ENCODE data around the gene ELFN1. TPM values are rescaled to one million over a fixed set of nuclear protein-coding genes. Genes with fewer than 3 reads are reported as not detected.

The ELFN1 gene
- total and polyA plus RNA-seq, 5 donors from 2014 or later: not detected

DNA sequence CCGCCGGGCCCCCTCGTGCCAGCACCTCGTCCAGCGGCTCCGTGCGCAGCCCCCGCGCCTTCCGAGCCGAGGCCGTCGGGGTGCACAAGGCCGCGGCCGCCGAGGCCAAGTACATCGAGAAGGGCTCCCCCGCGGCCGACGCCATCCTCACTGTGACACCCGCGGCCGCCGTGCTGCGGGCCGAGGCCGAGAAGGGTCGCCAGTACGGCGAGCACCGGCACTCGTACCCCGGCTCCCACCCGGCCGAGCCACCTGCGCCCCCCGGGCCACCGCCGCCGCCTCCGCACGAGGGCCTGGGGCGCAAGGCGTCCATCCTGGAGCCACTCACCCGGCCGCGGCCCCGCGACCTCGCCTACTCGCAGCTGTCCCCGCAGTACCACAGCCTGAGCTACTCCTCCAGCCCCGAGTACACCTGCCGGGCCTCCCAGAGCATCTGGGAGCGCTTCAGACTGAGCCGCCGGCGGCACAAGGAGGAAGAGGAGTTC is 76.5 kb downstream of the ELFN1 start:
- Mint-ChIP-seq H3K27ac (no peak overlapping the region), H3K9me3 (no peaks in the 10 kb centered on the region)

DNA sequence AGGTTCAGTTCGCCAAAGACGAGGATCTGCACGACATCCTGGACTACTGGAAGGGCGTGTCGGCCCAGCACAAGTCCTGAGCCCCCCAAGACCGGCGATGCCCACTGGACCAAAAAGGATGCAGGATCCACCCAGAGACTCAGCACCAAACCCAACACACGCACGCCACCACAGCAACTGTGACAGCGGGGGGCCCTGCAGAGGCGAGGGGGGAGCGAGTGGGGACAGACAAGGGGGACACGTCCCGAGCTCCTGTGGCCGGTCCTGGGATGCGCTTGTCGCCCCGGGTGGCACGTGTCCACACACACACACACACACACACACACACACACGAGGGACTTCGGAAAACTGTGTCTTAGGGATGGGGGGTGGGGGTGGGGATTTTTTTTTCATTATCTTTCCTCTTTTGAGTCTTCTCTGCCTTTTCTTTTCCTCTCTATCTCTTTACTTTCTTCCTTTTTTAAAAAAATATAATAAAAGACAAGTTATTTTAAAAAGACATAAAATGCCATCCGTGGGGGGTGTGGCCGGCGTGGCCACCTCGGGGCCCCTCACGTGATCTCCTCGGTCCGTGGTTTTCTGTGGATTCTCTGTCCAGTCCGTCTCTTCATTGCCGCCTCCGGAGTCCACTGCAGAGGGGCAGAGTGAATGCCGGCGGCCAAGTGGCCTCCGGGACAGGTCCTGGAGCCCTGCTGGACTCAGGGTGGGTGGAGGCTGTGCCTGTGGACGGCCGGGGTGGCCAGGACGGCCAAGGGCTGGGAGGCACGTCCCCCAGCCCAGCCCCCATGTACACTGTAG is 77.1 kb downstream of the ELFN1 start:
- H3K27me3 Mint-ChIP-seq: peaks cover 4% of the 10 kb centered on the region
- Histone ChIP-seq H3K27me3 (ENCODE audit: control insufficient read depth, insufficient read depth, low read length) (no peaks in the 10 kb centered on the region), H3K36me3 (ENCODE audit: control insufficient read depth, insufficient read depth, low read length) (no peaks in the 10 kb centered on the region), H3K27ac (ENCODE audit: insufficient read depth, low read length, poor library complexity, severe bottlenecking) (no peak overlapping the region), H3K4me1 (ENCODE audit: control insufficient read depth, insufficient read depth, low read length, poor library complexity, severe bottlenecking) (peaks cover 11% of the 10 kb centered on the region), H3K4me3 (ENCODE audit: low read depth, low read length) (no peak overlapping the region), H3K9me3 (ENCODE audit: control insufficient read depth in 2 of 2, low read length in 2 of 2) (no peaks in the 10 kb centered on the region)
- ATAC-seq (ENCODE audit: low read depth in 2 of 2) (no peak), DNase-seq (no peak)
- no peak overlapping the region for H3K27ac Mint-ChIP-seq
- peaks cover 0 to 7% (median 1%) of the 10 kb centered on the region in 4 donors for H3K4me1 Mint-ChIP-seq
- H3K4me3 Mint-ChIP-seq: no peak overlapping the region
- no peaks in the 10 kb centered on the region for H3K36me3 Mint-ChIP-seq
- no peaks in the 10 kb centered on the region for H3K9me3 Mint-ChIP-seq

More for the DNA sequence above, 76.5 kb downstream of the ELFN1 start:
- H3K36me3 Mint-ChIP-seq: no peaks in the 10 kb centered on the region
- ATAC-seq (ENCODE audit: low read depth in 2 of 2) (no peak), DNase-seq (no peak)
- Histone ChIP-seq H3K4me3 (ENCODE audit: low read depth, low read length) (no peak overlapping the region), H3K4me1 (ENCODE audit: control insufficient read depth, insufficient read depth, low read length, poor library complexity, severe bottlenecking) (peaks cover 17% of the 10 kb centered on the region), H3K27ac (ENCODE audit: insufficient read depth, low read length, poor library complexity, severe bottlenecking) (no peak overlapping the region), H3K9me3 (ENCODE audit: control insufficient read depth in 2 of 2, low read length in 2 of 2) (no peaks in the 10 kb centered on the region), H3K27me3 (ENCODE audit: control insufficient read depth, insufficient read depth, low read length) (no peaks in the 10 kb centered on the region), H3K36me3 (ENCODE audit: control insufficient read depth, insufficient read depth, low read length) (no peaks in the 10 kb centered on the region)
- H3K4me1 Mint-ChIP-seq: peaks cover 0 to 13% (median 1%) of the 10 kb centered on the region in 4 donors
- no peak overlapping the region for H3K4me3 Mint-ChIP-seq
- H3K27me3 Mint-ChIP-seq: peaks cover 4% of the 10 kb centered on the region

DNA sequence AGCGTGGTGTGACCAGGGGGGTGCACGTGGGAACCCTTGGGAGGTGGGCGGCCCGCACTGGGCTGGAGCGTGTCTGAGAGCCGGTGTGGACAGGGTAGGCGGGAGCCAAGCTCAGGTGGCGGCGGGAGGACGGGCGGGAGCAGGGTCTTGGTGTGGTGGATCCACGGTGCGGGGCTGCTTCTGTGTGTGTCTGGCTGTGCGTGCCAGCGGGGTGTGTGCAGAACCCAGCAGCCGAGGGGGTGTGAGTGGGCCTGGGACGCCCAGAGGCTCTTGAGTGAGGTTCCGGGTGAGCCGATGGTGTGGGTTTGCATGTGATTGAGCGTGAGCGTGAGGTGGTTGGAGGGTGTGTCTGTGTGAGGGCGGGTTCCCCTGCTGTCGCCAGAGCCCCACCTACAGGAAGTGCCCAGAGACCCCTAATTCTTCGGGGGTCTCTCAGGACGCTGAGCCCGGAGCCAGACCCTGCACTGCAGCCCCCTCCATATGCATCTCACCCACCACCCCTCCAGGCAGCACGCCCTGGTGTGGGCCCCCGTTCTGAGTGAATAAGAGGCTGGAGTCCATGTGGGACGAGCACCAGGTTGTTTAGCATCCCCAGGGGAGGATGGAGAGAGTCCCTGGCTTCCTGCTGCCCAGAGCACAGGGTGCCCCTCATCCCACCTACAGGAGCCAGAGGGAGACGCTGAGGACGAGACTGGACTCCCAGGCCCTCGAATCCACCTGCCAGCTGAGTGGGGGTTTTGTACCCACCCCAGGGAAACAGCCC is 78.2 kb downstream of the ELFN1 start:
- ATAC-seq (ENCODE audit: low read depth in 2 of 2) (no peak), DNase-seq (no peak)

DNA sequence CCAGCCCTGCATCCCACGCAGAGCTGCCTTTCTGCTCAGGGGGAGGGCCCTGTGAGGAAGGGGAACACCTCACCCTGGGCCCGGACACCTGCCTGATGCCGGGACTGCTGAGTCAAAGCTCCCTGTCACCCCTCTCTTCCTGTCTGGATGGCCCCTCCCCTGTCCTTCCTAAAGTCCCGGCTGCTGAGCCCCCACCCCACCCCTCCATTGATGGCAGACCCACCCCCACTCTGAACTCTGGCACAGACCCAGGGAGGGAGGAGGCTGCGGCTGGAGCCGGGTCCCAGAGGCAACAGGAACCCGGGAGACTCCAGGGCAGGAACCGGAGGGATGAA is 78.7 kb downstream of the ELFN1 start:
- DNase-seq (no peak), ATAC-seq (ENCODE audit: low read depth in 2 of 2) (no peak)
- Mint-ChIP-seq H3K36me3 (no peaks in the 10 kb centered on the region), H3K27ac (no peak overlapping the region), H3K4me1 (peaks cover 0 to 8% (median 4%) of the 10 kb centered on the region in 4 donors), H3K4me3 (no peak overlapping the region), H3K9me3 (peaks cover 0 to 2% (median 0%) of the 10 kb centered on the region in 7 donors), H3K27me3 (peaks cover 4% of the 10 kb centered on the region)
- no peak overlapping the region for H3K4me3 ChIP-seq (ENCODE audit: low read depth, low read length)
- no peaks in the 10 kb centered on the region for H3K4me1 ChIP-seq (ENCODE audit: control insufficient read depth, insufficient read depth, low read length, poor library complexity, severe bottlenecking)
- no peaks in the 10 kb centered on the region for H3K36me3 ChIP-seq (ENCODE audit: control insufficient read depth, insufficient read depth, low read length)
- H3K27me3 ChIP-seq (ENCODE audit: control insufficient read depth, insufficient read depth, low read length): no peaks in the 10 kb centered on the region
- H3K9me3 ChIP-seq (ENCODE audit: control insufficient read depth in 2 of 2, low read length in 2 of 2): no peaks in the 10 kb centered on the region
- H3K27ac ChIP-seq (ENCODE audit: insufficient read depth, low read length, poor library complexity, severe bottlenecking): no peak overlapping the region

More for the DNA sequence above, 78.2 kb downstream of the ELFN1 start:
- no peak overlapping the region for H3K4me3 Mint-ChIP-seq
- H3K27me3 Mint-ChIP-seq: peaks cover 4% of the 10 kb centered on the region
- H3K36me3 Mint-ChIP-seq: no peaks in the 10 kb centered on the region
- no peaks in the 10 kb centered on the region for H3K36me3 ChIP-seq (ENCODE audit: control insufficient read depth, insufficient read depth, low read length)
- H3K9me3 ChIP-seq (ENCODE audit: control insufficient read depth in 2 of 2, low read length in 2 of 2): no peaks in the 10 kb centered on the region
- H3K27ac ChIP-seq (ENCODE audit: insufficient read depth, low read length, poor library complexity, severe bottlenecking): no peak overlapping the region
- H3K27me3 ChIP-seq (ENCODE audit: control insufficient read depth, insufficient read depth, low read length): no peaks in the 10 kb centered on the region
- H3K27ac Mint-ChIP-seq: no peak overlapping the region
- peaks cover 0 to 2% (median 0%) of the 10 kb centered on the region in 7 donors for H3K9me3 Mint-ChIP-seq
- H3K4me1 Mint-ChIP-seq: peaks cover 0 to 5% (median 2%) of the 10 kb centered on the region in 4 donors
- H3K4me1 ChIP-seq (ENCODE audit: control insufficient read depth, insufficient read depth, low read length, poor library complexity, severe bottlenecking): peaks cover under 1% of the 10 kb centered on the region
- H3K4me3 ChIP-seq (ENCODE audit: low read depth, low read length): no peak overlapping the region

DNA sequence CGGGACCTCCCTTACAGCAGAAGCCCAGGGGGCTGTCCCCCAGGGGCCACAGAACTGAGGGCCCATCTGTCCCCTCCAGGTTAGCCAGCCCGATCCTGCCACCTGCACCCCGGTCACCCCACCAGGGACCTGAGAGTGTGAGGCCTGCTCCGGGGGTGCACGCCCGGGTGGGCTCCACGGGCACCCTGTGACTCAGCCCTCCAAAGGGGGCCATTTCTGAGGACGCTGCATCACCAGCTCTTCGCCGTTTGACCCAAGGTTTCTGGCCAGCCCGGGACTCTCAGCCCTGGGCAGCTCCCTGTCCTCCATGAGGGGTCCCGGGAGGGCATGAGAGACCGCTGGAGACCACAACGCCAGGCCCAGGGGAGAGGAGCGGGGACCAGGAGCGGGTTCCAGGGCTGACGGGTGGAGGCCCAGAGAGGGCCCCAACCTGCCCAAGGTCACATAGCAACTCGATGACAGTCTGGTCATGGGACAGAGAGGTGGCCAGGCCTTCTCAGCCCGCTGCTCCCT is 79.3 kb downstream of the ELFN1 start:
- H3K4me1 Mint-ChIP-seq: peaks cover 0 to 8% (median 4%) of the 10 kb centered on the region in 4 donors
- peaks cover 4% of the 10 kb centered on the region for H3K27me3 Mint-ChIP-seq
- peaks cover 0 to 2% (median 0%) of the 10 kb centered on the region in 7 donors for H3K9me3 Mint-ChIP-seq
- H3K36me3 Mint-ChIP-seq: no peaks in the 10 kb centered on the region
- H3K27ac Mint-ChIP-seq: no peak overlapping the region
- H3K4me3 Mint-ChIP-seq: no peak overlapping the region
- Histone ChIP-seq H3K4me3 (ENCODE audit: low read depth, low read length) (no peak overlapping the region), H3K27me3 (ENCODE audit: control insufficient read depth, insufficient read depth, low read length) (no peaks in the 10 kb centered on the region), H3K9me3 (ENCODE audit: control insufficient read depth in 2 of 2, low read length in 2 of 2) (no peaks in the 10 kb centered on the region), H3K4me1 (ENCODE audit: control insufficient read depth, insufficient read depth, low read length, poor library complexity, severe bottlenecking) (no peaks in the 10 kb centered on the region), H3K36me3 (ENCODE audit: control insufficient read depth, insufficient read depth, low read length) (no peaks in the 10 kb centered on the region), H3K27ac (ENCODE audit: insufficient read depth, low read length, poor library complexity, severe bottlenecking) (no peak overlapping the region)
- ATAC-seq (ENCODE audit: low read depth in 2 of 2): no peak
- no peak for DNase-seq

DNA sequence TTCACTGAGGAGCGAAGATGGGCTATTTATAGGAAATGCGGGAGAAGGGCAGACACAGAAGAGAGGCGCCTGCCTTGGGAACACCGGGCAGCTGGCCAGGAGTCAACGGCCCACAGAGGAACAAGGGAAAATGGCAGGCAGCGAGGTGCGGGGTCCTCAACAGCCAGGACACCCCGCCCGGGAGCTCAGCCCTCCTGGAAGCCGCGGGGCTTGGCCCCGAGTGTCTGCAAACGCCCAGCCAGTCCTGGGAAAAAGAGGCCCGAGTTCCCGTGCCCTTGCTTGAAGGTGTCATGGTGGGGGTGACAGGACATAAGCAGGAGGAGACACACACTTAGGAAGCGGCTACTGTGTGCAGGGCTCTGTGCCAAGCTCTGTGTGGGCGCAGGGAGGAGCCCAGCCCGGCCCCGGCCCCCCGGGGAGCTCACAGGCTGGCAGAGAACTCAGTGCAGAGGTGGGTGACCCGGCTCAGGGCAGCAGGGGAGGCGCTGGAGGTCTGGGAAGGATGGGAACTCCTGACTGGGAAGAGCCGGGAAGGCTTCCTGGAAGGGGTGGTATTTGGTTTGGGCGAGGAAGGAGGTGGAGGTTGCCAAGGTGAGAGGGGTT is 79.9 kb downstream of the ELFN1 start:
- H3K27ac Mint-ChIP-seq: no peak overlapping the region

DNA sequence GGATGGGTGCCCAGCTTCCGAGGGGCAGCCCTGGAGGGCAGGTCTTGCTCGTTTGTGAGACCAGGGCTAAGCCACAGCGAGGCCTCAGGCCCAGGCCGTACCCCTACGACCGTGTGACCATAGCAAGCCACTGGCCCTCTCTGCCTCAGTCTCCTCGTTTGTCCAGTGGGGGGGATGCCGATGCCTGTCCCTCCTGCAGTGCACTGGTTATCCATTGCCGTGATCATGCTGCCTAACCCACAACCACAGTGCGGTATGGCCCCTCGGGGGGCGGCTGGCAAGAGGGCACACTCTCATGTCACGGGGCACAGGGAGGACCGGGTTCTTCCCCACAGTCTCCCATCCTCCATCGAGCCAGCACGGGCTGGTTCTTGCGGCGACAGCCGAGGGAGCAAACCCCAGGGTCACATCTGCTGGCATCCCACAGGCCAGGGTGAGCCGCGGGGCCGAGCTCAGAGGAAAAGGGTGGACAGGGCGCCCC is 80.5 kb downstream of the ELFN1 start:
- no peaks in the 10 kb centered on the region for H3K27me3 ChIP-seq (ENCODE audit: control insufficient read depth, insufficient read depth, low read length)
- Mint-ChIP-seq H3K27ac (no peak overlapping the region), H3K27me3 (peaks cover 14% of the 10 kb centered on the region), H3K4me3 (no peak overlapping the region), H3K36me3 (no peaks in the 10 kb centered on the region), H3K9me3 (peaks cover 0 to 2% (median 0%) of the 10 kb centered on the region in 7 donors), H3K4me1 (peaks cover 0 to 8% (median 4%) of the 10 kb centered on the region in 4 donors)
- H3K4me1 ChIP-seq (ENCODE audit: control insufficient read depth, insufficient read depth, low read length, poor library complexity, severe bottlenecking): no peaks in the 10 kb centered on the region
- no peaks in the 10 kb centered on the region for H3K9me3 ChIP-seq (ENCODE audit: control insufficient read depth in 2 of 2, low read length in 2 of 2)
- H3K27ac ChIP-seq (ENCODE audit: insufficient read depth, low read length, poor library complexity, severe bottlenecking): no peak overlapping the region
- DNase-seq (no peak), ATAC-seq (ENCODE audit: low read depth in 2 of 2) (no peak)
- no peak overlapping the region for H3K4me3 ChIP-seq (ENCODE audit: low read depth, low read length)
- no peaks in the 10 kb centered on the region for H3K36me3 ChIP-seq (ENCODE audit: control insufficient read depth, insufficient read depth, low read length)

More for the DNA sequence above, 79.9 kb downstream of the ELFN1 start:
- no peak overlapping the region for H3K4me3 Mint-ChIP-seq
- Histone ChIP-seq H3K36me3 (ENCODE audit: control insufficient read depth, insufficient read depth, low read length) (no peaks in the 10 kb centered on the region), H3K4me1 (ENCODE audit: control insufficient read depth, insufficient read depth, low read length, poor library complexity, severe bottlenecking) (no peaks in the 10 kb centered on the region), H3K9me3 (ENCODE audit: control insufficient read depth in 2 of 2, low read length in 2 of 2) (no peaks in the 10 kb centered on the region), H3K27ac (ENCODE audit: insufficient read depth, low read length, poor library complexity, severe bottlenecking) (no peak overlapping the region), H3K27me3 (ENCODE audit: control insufficient read depth, insufficient read depth, low read length) (no peaks in the 10 kb centered on the region), H3K4me3 (ENCODE audit: low read depth, low read length) (no peak overlapping the region)
- H3K9me3 Mint-ChIP-seq: peaks cover 0 to 2% (median 0%) of the 10 kb centered on the region in 7 donors
- peaks cover 0 to 8% (median 4%) of the 10 kb centered on the region in 4 donors for H3K4me1 Mint-ChIP-seq
- H3K36me3 Mint-ChIP-seq: no peaks in the 10 kb centered on the region
- DNase-seq (no peak), ATAC-seq (ENCODE audit: low read depth in 2 of 2) (no peak)
- H3K27me3 Mint-ChIP-seq: peaks cover 9% of the 10 kb centered on the region
